ENCODE results near the gene SCUBE3. TPM values are rescaled to one million over a fixed set of nuclear protein-coding genes. Genes with fewer than 3 reads are reported as not detected.

Gene SCUBE3
- total RNA-seq, 2 experiments from 2014 or later: not detected

DNA sequence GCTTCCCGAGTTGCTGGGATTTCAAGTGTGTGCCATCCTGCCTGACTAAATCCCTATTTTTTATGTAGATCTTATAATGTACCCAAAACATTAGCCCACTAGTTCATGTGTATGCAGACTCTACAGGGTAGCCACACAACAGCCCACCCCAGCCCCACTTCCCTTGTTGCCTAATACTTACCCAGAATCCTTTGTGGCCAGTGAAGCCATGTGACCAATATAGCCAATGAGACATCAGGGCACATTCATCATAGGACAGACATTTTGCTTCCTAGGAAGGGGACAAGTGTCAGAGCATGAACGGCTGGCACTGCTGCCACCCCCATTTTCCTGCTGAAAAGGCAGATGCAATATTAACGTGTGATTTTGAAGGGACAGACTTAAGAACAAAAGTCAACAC is 36.6 kb upstream of the SCUBE3 start:
- no peak for ATAC-seq

DNA sequence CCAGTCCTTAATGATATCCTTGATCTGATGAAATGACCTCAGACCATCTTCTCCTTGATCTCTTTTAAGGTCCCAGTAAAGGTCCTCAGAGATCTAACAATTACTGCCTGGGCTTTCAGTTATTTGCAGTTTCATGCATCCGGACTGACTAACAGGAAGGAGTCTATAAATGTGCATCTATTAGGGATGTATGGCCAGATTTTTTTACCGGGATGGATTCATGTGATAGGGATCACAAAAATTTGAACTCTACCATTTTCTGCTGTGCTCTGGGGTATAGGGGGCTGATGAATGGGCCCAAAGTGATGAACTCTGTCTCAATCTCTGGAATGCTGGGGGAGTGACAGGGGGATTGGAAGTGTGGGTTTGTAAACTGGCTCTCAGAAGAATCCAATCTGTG is 36.2 kb upstream of the SCUBE3 start:
- no peaks in the 10 kb centered on the region for H3K4me1 Mint-ChIP-seq (ENCODE audit: low read depth)
- H3K4me3 Mint-ChIP-seq: no peak overlapping the region
- ChIA-PET POLR2A (no interaction called here), CTCF (interaction anchor here (1.3 to 1.6 kb wide), 3 partner anchors 30 to 63 kb away, joined by 3 to 4 read pairs (median 3); no protein-coding TSS in a partner anchor)
- intact Hi-C loops (cut with micrococcal nuclease): no loop called here
- no peaks in the 10 kb centered on the region for H3K9me3 Mint-ChIP-seq
- ATAC-seq: no peak
- H3K27me3 Mint-ChIP-seq: peaks cover 5% of the 10 kb centered on the region
- no peak overlapping the region for H3K27ac Mint-ChIP-seq
- no peaks in the 10 kb centered on the region for H3K36me3 Mint-ChIP-seq (ENCODE audit: low read depth)
- no peak for DNase-seq
- TF ChIP-seq, protein P1, sequence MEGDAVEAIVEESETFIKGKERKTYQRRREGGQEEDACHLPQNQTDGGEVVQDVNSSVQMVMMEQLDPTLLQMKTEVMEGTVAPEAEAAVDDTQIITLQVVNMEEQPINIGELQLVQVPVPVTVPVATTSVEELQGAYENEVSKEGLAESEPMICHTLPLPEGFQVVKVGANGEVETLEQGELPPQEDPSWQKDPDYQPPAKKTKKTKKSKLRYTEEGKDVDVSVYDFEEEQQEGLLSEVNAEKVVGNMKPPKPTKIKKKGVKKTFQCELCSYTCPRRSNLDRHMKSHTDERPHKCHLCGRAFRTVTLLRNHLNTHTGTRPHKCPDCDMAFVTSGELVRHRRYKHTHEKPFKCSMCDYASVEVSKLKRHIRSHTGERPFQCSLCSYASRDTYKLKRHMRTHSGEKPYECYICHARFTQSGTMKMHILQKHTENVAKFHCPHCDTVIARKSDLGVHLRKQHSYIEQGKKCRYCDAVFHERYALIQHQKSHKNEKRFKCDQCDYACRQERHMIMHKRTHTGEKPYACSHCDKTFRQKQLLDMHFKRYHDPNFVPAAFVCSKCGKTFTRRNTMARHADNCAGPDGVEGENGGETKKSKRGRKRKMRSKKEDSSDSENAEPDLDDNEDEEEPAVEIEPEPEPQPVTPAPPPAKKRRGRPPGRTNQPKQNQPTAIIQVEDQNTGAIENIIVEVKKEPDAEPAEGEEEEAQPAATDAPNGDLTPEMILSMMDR (IDR thresholded peaks at IDR 0.05): no peak

More for the DNA sequence above, 36.6 kb upstream of the SCUBE3 start:
- ChIA-PET CTCF (interaction anchor here (1.1 to 1.6 kb wide), 2 partner anchors 29 to 64 kb away, joined by 4 to 6 read pairs; no protein-coding TSS in a partner anchor), POLR2A (no interaction called here)
- no peaks in the 10 kb centered on the region for H3K4me1 Mint-ChIP-seq (ENCODE audit: low read depth)
- H3K36me3 Mint-ChIP-seq (ENCODE audit: low read depth): no peaks in the 10 kb centered on the region
- no peak overlapping the region for H3K4me3 Mint-ChIP-seq
- intact Hi-C loops (cut with micrococcal nuclease): no loop called here
- H3K27ac Mint-ChIP-seq: no peak overlapping the region
- no peaks in the 10 kb centered on the region for H3K9me3 Mint-ChIP-seq
- TF ChIP-seq, protein P1 (IDR thresholded peaks at IDR 0.05): no peak
- no peak for DNase-seq
- peaks cover 5% of the 10 kb centered on the region for H3K27me3 Mint-ChIP-seq

DNA sequence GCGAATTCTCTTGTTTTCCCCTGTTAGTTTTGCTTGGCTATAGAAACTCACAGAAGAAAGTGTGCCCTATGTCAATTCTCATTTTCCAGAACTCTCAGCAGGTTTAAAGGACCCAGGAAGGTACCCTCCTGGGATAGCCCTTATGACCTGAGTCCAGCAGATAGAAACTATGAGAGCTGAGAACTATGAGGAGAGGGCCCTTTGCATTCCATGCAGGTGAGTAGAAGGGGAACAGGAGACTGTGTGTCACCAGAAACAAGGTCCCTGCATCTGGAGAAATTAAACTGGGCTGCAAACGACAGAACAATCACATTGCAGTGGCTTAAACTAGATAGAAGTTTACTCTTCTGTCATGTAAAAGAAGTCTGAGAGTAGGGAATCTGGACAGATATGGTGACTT is 35.7 kb upstream of the SCUBE3 start:
- Mint-ChIP-seq H3K4me1 (ENCODE audit: low read depth) (no peaks in the 10 kb centered on the region), H3K36me3 (ENCODE audit: low read depth) (no peaks in the 10 kb centered on the region), H3K9me3 (no peaks in the 10 kb centered on the region), H3K4me3 (no peak overlapping the region), H3K27me3 (peaks cover 8% of the 10 kb centered on the region), H3K27ac (no peak overlapping the region)
- DNase-seq (no peak), ATAC-seq (no peak)
- TF ChIP-seq, protein P1 (IDR thresholded peaks at IDR 0.05): no peak
- intact Hi-C loops (cut with micrococcal nuclease): no loop called here
- ChIA-PET CTCF (interaction anchor here (0.7 to 1.3 kb wide), 3 partner anchors 25 to 62 kb away, joined by 3 read pairs; no protein-coding TSS in a partner anchor), POLR2A (no interaction called here)

DNA sequence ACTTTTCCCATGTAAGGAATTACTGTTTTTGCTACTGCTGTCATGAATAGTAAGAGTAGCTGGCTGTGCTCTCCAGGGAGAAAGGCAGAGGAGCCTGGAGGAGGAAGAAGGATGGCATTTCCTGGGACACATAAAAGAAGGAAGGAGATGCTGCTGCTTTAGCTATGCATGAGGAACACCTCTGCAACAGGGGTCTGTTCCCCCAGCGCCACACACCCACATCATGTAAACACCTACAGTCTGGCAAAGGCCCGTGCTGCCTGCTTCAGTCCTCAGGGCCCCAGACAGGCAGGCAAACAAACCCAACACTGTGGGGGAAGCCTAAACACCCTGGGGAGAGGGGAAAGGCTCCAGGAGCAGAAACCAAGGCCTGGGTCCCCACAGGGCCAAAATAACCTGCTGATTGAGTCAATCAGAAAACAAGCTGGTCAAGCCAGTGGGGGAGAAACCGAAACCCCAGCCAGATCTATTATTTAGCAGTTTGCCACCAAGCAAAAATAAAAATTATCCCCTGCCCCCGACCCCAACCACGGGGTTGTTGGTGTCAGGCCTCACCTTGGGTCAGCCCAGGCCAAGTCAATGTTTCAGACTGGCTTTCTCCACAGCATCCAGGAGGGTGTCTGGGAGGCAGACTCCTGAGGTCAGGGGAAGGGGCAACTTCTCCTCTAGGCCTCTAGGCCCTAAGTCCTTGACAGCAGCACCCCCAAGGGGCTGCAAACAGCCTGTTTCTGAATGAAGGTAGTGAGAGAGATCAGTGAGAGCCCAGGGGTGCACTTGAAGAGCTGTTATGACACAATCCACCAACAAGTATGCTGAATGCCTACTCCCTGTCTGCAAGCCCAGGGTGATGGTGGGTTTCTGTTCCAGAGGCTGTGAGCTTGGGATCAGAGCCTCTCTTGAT is 34.6 kb upstream of the SCUBE3 start:
- Mint-ChIP-seq H3K36me3 (ENCODE audit: low read depth) (no peaks in the 10 kb centered on the region), H3K4me3 (no peak overlapping the region), H3K27ac (no peak overlapping the region), H3K4me1 (ENCODE audit: low read depth) (no peaks in the 10 kb centered on the region), H3K27me3 (peaks cover 13% of the 10 kb centered on the region), H3K9me3 (no peaks in the 10 kb centered on the region)
- ChIA-PET CTCF (interaction anchor here (1.2 to 1.6 kb wide), 5 partner anchors 26 to 60 kb away, joined by 3 to 6 read pairs (median 3); no protein-coding TSS in a partner anchor), POLR2A (interaction anchor here (0.5 kb wide), 1 partner anchor 455 kb away, joined by 5 read pairs; no protein-coding TSS in a partner anchor)
- DNase-seq (no peak), ATAC-seq (no peak)
- TF ChIP-seq, protein P1 (IDR thresholded peaks at IDR 0.05): no peak
- intact Hi-C loops (cut with micrococcal nuclease): no loop called here

Measured in activated CD8-positive, alpha-beta T cell treated with anti-CD3 and anti-CD28 coated beads for 36 hours (primary cell).